ENCODE data around the gene TMEM30A. TPM values are rescaled to one million over a fixed set of nuclear protein-coding genes. Genes with fewer than 3 reads are reported as not detected.

The TMEM30A gene
- 10 to 100 TPM; 47.7 to 59.4 TPM for total RNA-seq
- 70.9 TPM for polyA plus RNA-seq (2013, experiment 1 of 2)
- polyA plus RNA-seq (2013, experiment 2 of 2): 74.4 TPM
- long read RNA-seq, experiment 1, full-length matches to known transcripts: 13 of 33 reads
- long read RNA-seq, experiment 1, partial matches to known transcripts: 1 of 33 reads
- long read RNA-seq, experiment 1, other reads (novel, unspliced or antisense): 19 of 33 reads
- long read RNA-seq, experiment 2, full-length matches to known transcripts: 158 of 178 reads
- long read RNA-seq, experiment 2, partial matches to known transcripts: 17 of 178 reads
- long read RNA-seq, experiment 2, other reads (novel, unspliced or antisense): 3 of 178 reads
- long read RNA-seq, experiment 3, full-length matches to known transcripts: 340 of 359 reads
- long read RNA-seq, experiment 3, partial matches to known transcripts: 5 of 359 reads
- long read RNA-seq, experiment 3, other reads (novel, unspliced or antisense): 14 of 359 reads
- long read RNA-seq, experiment 4, full-length matches to known transcripts: 5 of 7 reads
- long read RNA-seq, experiment 4, partial matches to known transcripts: 0 of 7 reads
- long read RNA-seq, experiment 4, other reads (novel, unspliced or antisense): 2 of 7 reads

- Histone ChIP-seq H3K36me3 (ENCODE audit: control insufficient read depth, insufficient read depth, low read length) (no peaks in the 10 kb centered on the region), H3K9me3 (ENCODE audit: control insufficient read depth, low read length) (no peaks in the 10 kb centered on the region), H3K4me1 (ENCODE audit: control insufficient read depth, insufficient read depth, low read length) (no peaks in the 10 kb centered on the region), H3K9ac (ENCODE audit: extremely low read depth, low read length, poor library complexity, severe bottlenecking) (peak within 1 kb of the TSS; percentile 64), H3K27me3 (ENCODE audit: control insufficient read depth, insufficient read depth, low read length, poor library complexity, severe bottlenecking) (no peaks in the 10 kb centered on the region), H3K27ac (ENCODE audit: low read depth, low read length) (peak within 1 kb of the TSS; percentile 59), H3K4me3 (ENCODE audit: low read length) (peak within 1 kb of the TSS; percentile 86)
- Mint-ChIP-seq H3K36me3 (ENCODE audit: low read depth) (no peaks in the 10 kb centered on the region), H3K27ac (no peak within 1 kb of the TSS), H3K9me3 (no peaks in the 10 kb centered on the region), H3K27me3 (ENCODE audit: insufficient read depth) (no peaks in the 10 kb centered on the region), H3K4me1 (peaks cover 20% of the 10 kb centered on the region), H3K4me3 (no peak within 1 kb of the TSS)
- no peak for TF ChIP-seq CTCF (conservative IDR thresholded peaks at IDR 0.05)
- 0% methylated on average over 37 to 55 of the region's 55 CpGs for WGBS, 2 experiments (ENCODE audit: insufficient coverage in 1 of 2, insufficient read length in 1 of 2)
- DNase-seq: peak; percentile 99
Observed at GRCh38 chr6:75284632-75285282, at the start of gene TMEM30A. TMEM30A (minus strand) TSS chr6:75284792; CDS start chr6:75284638, 154 bp downstream.

GRCh38 chr6:75333676-75334200 is 49.1 kb upstream of the TMEM30A start:
- Mint-ChIP-seq H3K27me3 (ENCODE audit: insufficient read depth) (no peaks in the 10 kb centered on the region), H3K27ac (peak overlapping the region; percentile 79), H3K36me3 (ENCODE audit: low read depth) (no peaks in the 10 kb centered on the region), H3K9me3 (no peaks in the 10 kb centered on the region), H3K4me3 (no peak overlapping the region), H3K4me1 (peaks cover 43% of the 10 kb centered on the region)
- no peak for TF ChIP-seq CTCF (conservative IDR thresholded peaks at IDR 0.05)
- H3K9ac ChIP-seq (ENCODE audit: extremely low read depth, low read length, poor library complexity, severe bottlenecking): no peak overlapping the region
- H3K36me3 ChIP-seq (ENCODE audit: control insufficient read depth, insufficient read depth, low read length): no peaks in the 10 kb centered on the region
- peak overlapping the region; percentile 76 for H3K27ac ChIP-seq (ENCODE audit: low read depth, low read length)
- no peaks in the 10 kb centered on the region for H3K9me3 ChIP-seq (ENCODE audit: control insufficient read depth, low read length)
- no peak overlapping the region for H3K4me3 ChIP-seq (ENCODE audit: low read length)
- DNase-seq: no peak
- WGBS, 2 experiments (ENCODE audit: insufficient coverage in 1 of 2, insufficient read length in 1 of 2): 38% methylated on average over 2 of the region's 2 CpGs; no CpG with 5 or more reads in 1 of the 2 experiments
- peaks cover 9% of the 10 kb centered on the region for H3K4me1 ChIP-seq (ENCODE audit: control insufficient read depth, insufficient read depth, low read length)
- H3K27me3 ChIP-seq (ENCODE audit: control insufficient read depth, insufficient read depth, low read length, poor library complexity, severe bottlenecking): no peaks in the 10 kb centered on the region

GRCh38 chr6:75331151-75331550 is 46.6 kb upstream of the TMEM30A start:
- H3K27me3 ChIP-seq (ENCODE audit: control insufficient read depth, insufficient read depth, low read length, poor library complexity, severe bottlenecking): no peaks in the 10 kb centered on the region
- no peak overlapping the region for H3K4me3 ChIP-seq (ENCODE audit: low read length)
- no peak for TF ChIP-seq CTCF (conservative IDR thresholded peaks at IDR 0.05)
- no peak for DNase-seq
- no peak overlapping the region for H3K4me3 Mint-ChIP-seq
- no peak overlapping the region for H3K27ac Mint-ChIP-seq
- H3K27ac ChIP-seq (ENCODE audit: low read depth, low read length): no peak overlapping the region
- H3K9me3 ChIP-seq (ENCODE audit: control insufficient read depth, low read length): no peaks in the 10 kb centered on the region
- H3K4me1 ChIP-seq (ENCODE audit: control insufficient read depth, insufficient read depth, low read length): peaks cover 9% of the 10 kb centered on the region
- no CpG with 5 or more reads among the region's 2 CpGs for WGBS, 2 experiments (ENCODE audit: insufficient coverage in 1 of 2, insufficient read length in 1 of 2)
- no peaks in the 10 kb centered on the region for H3K36me3 Mint-ChIP-seq (ENCODE audit: low read depth)
- H3K4me1 Mint-ChIP-seq: peaks cover 46% of the 10 kb centered on the region
- no peaks in the 10 kb centered on the region for H3K36me3 ChIP-seq (ENCODE audit: control insufficient read depth, insufficient read depth, low read length)
- H3K9ac ChIP-seq (ENCODE audit: extremely low read depth, low read length, poor library complexity, severe bottlenecking): no peak overlapping the region
- no peaks in the 10 kb centered on the region for H3K9me3 Mint-ChIP-seq
- no peaks in the 10 kb centered on the region for H3K27me3 Mint-ChIP-seq (ENCODE audit: insufficient read depth)

All from endodermal cell (in vitro differentiated cells).